Upper lobe of left lung (tissue), 6 donors: ENCODE data around the gene ACKR2. TPM values are rescaled to one million over a fixed set of nuclear protein-coding genes. Genes with fewer than 3 reads are reported as not detected.
"Not testable (repeated sequence)": the region's sequence is repeated elsewhere in the genome, so short reads cannot be mapped to it uniquely, and the experiment has no call there.

Experiments used
- ATAC-seq, 2 donors: fragments of 200-7000 bp; cut with Tn5 transposase; one replicate each; pipeline ENCODE4 v1.9.1; 2022; ENCODE audit warnings: mild to moderate bottlenecking in 2 of 2, moderate library complexity in 2 of 2; ENCODE audit not compliant: low FRiP score in 2 of 2
- DNase-seq, 2 donors: peaks; one replicate each; pipeline ENCODE4 v3.0.0-alpha.2; 2019 to 2020
- H3K27ac ChIP-seq, 4 donors: fragments of 200-600 bp; sonication (generic); one replicate each; pipeline ENCODE4 v1.5.1; 2016 to 2019
- H3K27me3 ChIP-seq, 4 donors: fragments of 200-600 bp; sonication (generic); one replicate each; pipeline ENCODE4 v1.5.1; 2017 to 2019
- H3K36me3 ChIP-seq, 4 donors: fragments of 200-600 bp; sonication (generic); one replicate each; pipeline ENCODE4 v1.5.1; 2016 to 2019
- H3K4me1 ChIP-seq, 4 donors: fragments of 200-600 bp; sonication (generic); one replicate each; pipeline ENCODE4 v1.5.1; 2018 to 2019
- H3K4me3 ChIP-seq, 4 donors: fragments of 200-600 bp; sonication (generic); one replicate each; pipeline ENCODE4 v1.5.1; 2017 to 2019; ENCODE audit warnings: mild to moderate bottlenecking in 2 of 4, moderate library complexity in 1 of 4
- H3K9me3 ChIP-seq, 4 donors: fragments of 200-600 bp; sonication (generic); one replicate each; pipeline ENCODE4 v1.5.1; 2018 to 2019
- EP300 ChIP-seq, 4 donors: sonication (generic); formaldehyde crosslinking; IDR thresholded peaks; one replicate each; pipeline ENCODE4 v1.5.1; 2017; ENCODE audit warnings: antibody characterized with exemption in 4 of 4, control low read depth in 2 of 4
- POLR2A ChIP-seq, 4 donors: fragments of 450-650 bp; IDR thresholded peaks; one replicate each; pipeline ENCODE4 v1.5.1; 2016 to 2017; ENCODE audit warnings: antibody characterized with exemption in 4 of 4, mild to moderate bottlenecking in 2 of 4
- POLR2AphosphoS5 ChIP-seq, 2 donors: sonication (generic); formaldehyde crosslinking; IDR thresholded peaks; one replicate each; pipeline ENCODE4 v1.5.1; 2017; ENCODE audit warnings: antibody characterized with exemption in 2 of 2
- WGBS, 2 donors: methylation state at CpG; one replicate each; pipeline ENCODE4 v1.1.5; 2017 to 2018; 5-methylcytosine and 5-hydroxymethylcytosine counted together
- total RNA-seq, 6 donors: library from RNA; depleted of rRNA in 4 of 6; stranded (reverse); fragments of >200 nt in 4 of 6; gene quantifications; one replicate each; pipeline versions ENCODE4 v1.1.0 to v1.2.1, GENCODE V29; 2016 to 2021
- TF ChIP-seq, protein P1 (sequence below), 6 experiments: fragments of 450-650 bp in 4 of 6; fragments of 200-600 bp in 2 of 6; sonication (generic) in 2 of 6; IDR thresholded peaks; one replicate each; pipeline ENCODE4 v1.5.1; 2016 to 2019; ENCODE audit warnings: antibody characterized with exemption in 6 of 6
- donor health status: DM: no; HTN: no; CAD: no; lungs with moderate emphysema.
- donor health status: DM: no; HTN: yes; CAD: no; lungs with severe emphysema.

Gene ACKR2
- total RNA-seq, 6 donors from 2014 or later = 1.1 to 8.2 (median 2.3) TPM; not detected in 1

DNA sequence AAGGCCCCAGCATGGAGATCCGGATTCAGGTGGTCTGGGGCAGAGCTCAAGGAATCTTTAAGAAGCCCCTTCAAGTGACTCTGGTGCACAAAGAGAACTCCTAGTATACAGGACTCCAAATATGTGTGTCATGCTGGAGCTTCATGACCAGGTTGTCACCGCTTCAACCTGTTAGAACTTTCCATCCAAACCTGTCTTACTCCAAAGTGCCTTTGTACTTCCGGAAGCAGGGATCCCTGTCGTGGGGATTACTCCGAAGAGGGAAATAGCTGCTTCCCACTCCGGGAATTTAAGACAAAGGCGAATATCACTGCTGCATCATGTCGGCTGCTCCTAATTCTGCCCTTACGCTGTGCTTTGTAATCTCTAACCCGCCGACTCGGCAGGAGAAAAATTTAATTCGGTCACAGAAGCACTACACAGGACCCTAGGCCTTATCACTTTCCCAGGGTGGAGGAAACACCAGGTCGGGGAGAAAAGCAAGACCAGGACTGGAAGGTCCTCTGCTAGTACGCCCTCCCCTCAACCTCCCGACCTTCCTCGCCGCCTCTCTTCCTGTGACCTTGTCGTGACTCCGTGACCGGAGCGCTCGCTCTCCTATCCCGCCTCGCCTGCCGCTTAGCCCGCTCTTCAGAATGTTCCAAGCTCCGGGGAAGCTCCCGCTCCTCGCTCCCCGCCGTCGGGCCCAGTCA lies 5.7 kb upstream of the ACKR2 start:
- Histone ChIP-seq H3K9me3 (no peaks in the 10 kb centered on the region), H3K4me3 (peak overlapping the region; percentile 52 to 77 (median 68)), H3K27me3 (no peaks in the 10 kb centered on the region), H3K27ac (peak overlapping the region; percentile 91 to 98 (median 94)), H3K4me1 (peaks cover 26 to 44% (median 32%) of the 10 kb centered on the region in 4 donors), H3K36me3 (no peaks in the 10 kb centered on the region)
- DNase-seq = peak in 1 of 2 donors; percentile 44
- 1 to 4% methylated on average over 17 to 33 of the region's 33 CpGs for WGBS, 2 donors
- ATAC-seq = peak; percentile 61 to 68
- TF ChIP-seq, protein P1, sequence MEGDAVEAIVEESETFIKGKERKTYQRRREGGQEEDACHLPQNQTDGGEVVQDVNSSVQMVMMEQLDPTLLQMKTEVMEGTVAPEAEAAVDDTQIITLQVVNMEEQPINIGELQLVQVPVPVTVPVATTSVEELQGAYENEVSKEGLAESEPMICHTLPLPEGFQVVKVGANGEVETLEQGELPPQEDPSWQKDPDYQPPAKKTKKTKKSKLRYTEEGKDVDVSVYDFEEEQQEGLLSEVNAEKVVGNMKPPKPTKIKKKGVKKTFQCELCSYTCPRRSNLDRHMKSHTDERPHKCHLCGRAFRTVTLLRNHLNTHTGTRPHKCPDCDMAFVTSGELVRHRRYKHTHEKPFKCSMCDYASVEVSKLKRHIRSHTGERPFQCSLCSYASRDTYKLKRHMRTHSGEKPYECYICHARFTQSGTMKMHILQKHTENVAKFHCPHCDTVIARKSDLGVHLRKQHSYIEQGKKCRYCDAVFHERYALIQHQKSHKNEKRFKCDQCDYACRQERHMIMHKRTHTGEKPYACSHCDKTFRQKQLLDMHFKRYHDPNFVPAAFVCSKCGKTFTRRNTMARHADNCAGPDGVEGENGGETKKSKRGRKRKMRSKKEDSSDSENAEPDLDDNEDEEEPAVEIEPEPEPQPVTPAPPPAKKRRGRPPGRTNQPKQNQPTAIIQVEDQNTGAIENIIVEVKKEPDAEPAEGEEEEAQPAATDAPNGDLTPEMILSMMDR (IDR thresholded peaks at IDR 0.05) = no peak
- TF ChIP-seq EP300 (IDR thresholded peaks at IDR 0.05) (no peak), POLR2AphosphoS5 (IDR thresholded peaks at IDR 0.05) (no peak), POLR2A (IDR thresholded peaks at IDR 0.05) (no peak)

- TF ChIP-seq, protein P1 (IDR thresholded peaks at IDR 0.05) = peak in 2 of 6 experiments; percentile 12 to 26
- peak in 3 of 4 donors; percentile 87 to 98 (median 97) for TF ChIP-seq POLR2A (IDR thresholded peaks at IDR 0.05)
- TF ChIP-seq EP300 (IDR thresholded peaks at IDR 0.05) = no peak
- TF ChIP-seq POLR2AphosphoS5 (IDR thresholded peaks at IDR 0.05) = peak; percentile 88 to 98
- peak within 1 kb of the TSS; percentile 91 to 98 (median 94) for H3K27ac ChIP-seq
- WGBS, 2 donors = 1 to 2% methylated on average over 46 of the region's 63 CpGs
- H3K27me3 ChIP-seq = no peaks in the 10 kb centered on the region
- DNase-seq (peak; percentile 97 to 98), ATAC-seq (peak; percentile 100)
- H3K4me1 ChIP-seq = peaks cover 26 to 44% (median 32%) of the 10 kb centered on the region in 4 donors
- H3K9me3 ChIP-seq = no peaks in the 10 kb centered on the region
- no peaks in the 10 kb centered on the region for H3K36me3 ChIP-seq
- peak within 1 kb of the TSS; percentile 52 to 77 (median 68) for H3K4me3 ChIP-seq
These were observed 5.0 kb upstream of the ACKR2 start, which contains the start of gene HIGD1A for GRCh38 chr3:42804106-42804830. Gene HIGD1A, minus strand, starts transcription at chr3:42804490. Its CDS starts 10,237 bp downstream, at chr3:42794253.

DNA sequence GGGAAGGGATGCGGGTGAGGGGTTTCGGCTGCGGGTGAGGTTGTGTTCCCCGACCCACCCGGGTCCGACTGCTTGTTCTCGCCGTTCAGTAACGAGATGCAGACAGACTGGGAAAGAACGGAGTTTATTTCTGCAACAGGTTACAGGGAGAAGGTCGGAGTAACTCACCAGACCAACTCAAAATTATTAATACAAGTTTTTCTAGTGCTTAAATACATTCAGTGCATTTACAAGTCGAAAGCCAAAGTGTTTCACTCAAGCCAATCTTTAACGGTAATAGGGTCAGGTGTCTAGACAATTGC lies 4.5 kb upstream of the ACKR2 start:
- Histone ChIP-seq H3K4me3 (peak overlapping the region; percentile 47 to 77 (median 68)), H3K36me3 (no peaks in the 10 kb centered on the region), H3K27me3 (no peaks in the 10 kb centered on the region), H3K27ac (peak overlapping the region; percentile 91 to 98 (median 94)), H3K4me1 (peaks cover 26 to 44% (median 31%) of the 10 kb centered on the region in 4 donors), H3K9me3 (no peaks in the 10 kb centered on the region)
- no peak for TF ChIP-seq POLR2AphosphoS5 (IDR thresholded peaks at IDR 0.05)
- WGBS, 2 donors = 1% methylated on average over 11 to 13 of the region's 13 CpGs
- DNase-seq = no peak
- no peak for ATAC-seq

- Histone ChIP-seq H3K4me1 (peaks cover 25 to 39% (median 26%) of the 10 kb centered on the region in 4 donors), H3K4me3 (peak overlapping the region in 3 of 4 donors; percentile 64 to 77 (median 73)), H3K27me3 (no peaks in the 10 kb centered on the region), H3K36me3 (no peaks in the 10 kb centered on the region), H3K27ac (peak overlapping the region in 3 of 4 donors; percentile 91 to 98 (median 95)), H3K9me3 (no peaks in the 10 kb centered on the region)
- peak; percentile 49 to 79 for DNase-seq
- 53 to 55% methylated on average over 13 to 23 of the region's 23 CpGs for WGBS, 2 donors
- no peak for TF ChIP-seq POLR2A (IDR thresholded peaks at IDR 0.05)
- peak in 1 of 2 donors; percentile 13 for TF ChIP-seq POLR2AphosphoS5 (IDR thresholded peaks at IDR 0.05)
- ATAC-seq = no peak
These were observed 4.0 kb upstream of the ACKR2 start for GRCh38 chr3:42805141-42805821.

DNA sequence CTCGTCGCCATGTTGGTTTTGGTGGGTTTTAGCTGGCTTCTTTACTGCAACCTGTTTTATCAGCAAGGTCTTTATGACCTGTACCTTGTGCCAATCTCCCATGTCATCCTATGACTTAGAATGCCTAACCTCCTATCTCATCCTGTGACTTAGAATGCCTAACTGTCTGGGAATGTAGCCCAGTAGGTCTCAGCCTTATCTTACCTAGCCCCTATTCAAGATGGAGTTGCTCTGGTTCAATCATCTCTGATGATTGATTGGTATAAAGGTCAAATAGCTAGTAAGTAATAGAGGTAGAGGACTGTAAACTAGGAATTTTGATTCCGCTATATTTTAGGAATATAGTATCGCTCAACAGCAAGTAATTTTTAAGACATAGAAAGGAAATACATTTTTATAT lies 1.3 kb upstream of the ACKR2 start:
- Histone ChIP-seq H3K36me3 (no peaks in the 10 kb centered on the region), H3K4me3 (no peak overlapping the region), H3K4me1 (peaks cover 3 to 17% (median 8%) of the 10 kb centered on the region in 4 donors), H3K27ac (no peak overlapping the region), H3K9me3 (no peaks in the 10 kb centered on the region), H3K27me3 (no peaks in the 10 kb centered on the region)
- ATAC-seq = no peak
- no peak for DNase-seq
- 97% methylated on average over 4 of the region's 4 CpGs for WGBS, 2 donors
- TF ChIP-seq, protein P1 (IDR thresholded peaks at IDR 0.05) = no peak
- no peak for TF ChIP-seq POLR2AphosphoS5 (IDR thresholded peaks at IDR 0.05)
- no peak for TF ChIP-seq EP300 (IDR thresholded peaks at IDR 0.05)
- no peak for TF ChIP-seq POLR2A (IDR thresholded peaks at IDR 0.05)

- H3K27me3 ChIP-seq, H3K4me3 ChIP-seq, DNase-seq, H3K9me3 ChIP-seq, ATAC-seq, H3K27ac ChIP-seq, H3K4me1 ChIP-seq, H3K36me3 ChIP-seq: not testable (repeated sequence)
- WGBS, 2 donors = 69 to 86% methylated on average over 10 of the region's 10 CpGs
These were observed 1.5 kb downstream of the ACKR2 start for GRCh38 chr3:42810706-42811105.

DNA sequence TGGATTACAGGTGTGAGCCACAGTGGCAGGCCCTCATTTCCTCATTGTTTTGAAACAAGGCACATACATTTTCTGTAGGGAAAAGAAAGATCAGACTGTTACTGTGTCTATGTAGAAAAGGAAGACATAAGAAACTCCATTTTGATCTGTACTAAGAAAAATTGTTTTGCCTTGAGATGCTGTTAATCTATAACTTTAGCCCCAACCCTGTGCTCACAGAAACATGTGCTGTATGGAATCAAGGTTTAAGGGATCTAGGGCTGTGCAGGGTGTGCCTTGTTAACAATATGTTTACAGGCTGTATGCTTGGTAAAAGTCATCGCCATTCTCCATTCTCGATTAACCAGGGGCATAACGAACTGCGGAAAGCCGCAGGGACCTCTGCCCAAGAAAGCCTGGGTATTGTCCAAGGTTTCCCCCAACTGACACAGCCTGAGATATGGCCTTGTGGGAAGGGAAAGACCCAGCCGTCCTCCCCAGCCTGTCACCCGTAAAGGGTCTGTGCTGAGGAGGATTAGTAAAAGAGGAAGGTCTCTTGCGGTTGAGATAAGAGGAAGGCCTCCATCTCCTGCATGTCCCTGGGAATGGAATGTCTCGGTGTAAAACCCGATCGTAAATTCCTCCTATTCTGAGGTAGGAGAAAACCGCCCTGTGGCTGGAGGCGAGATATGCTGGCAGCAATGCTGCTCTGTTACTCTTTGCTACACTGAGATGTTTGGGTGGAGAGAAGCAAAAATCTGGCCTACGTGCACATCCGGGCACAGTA lies 2.1 kb downstream of the ACKR2 start:
- not testable (repeated sequence) for H3K27ac ChIP-seq, H3K36me3 ChIP-seq, H3K9me3 ChIP-seq, ATAC-seq, DNase-seq, H3K4me3 ChIP-seq, H3K4me1 ChIP-seq, H3K27me3 ChIP-seq
- WGBS, 2 donors = 76 to 80% methylated on average over 15 of the region's 15 CpGs
